ENCODE measurements around the gene NUP160. TPM values are rescaled to one million over a fixed set of nuclear protein-coding genes. Genes with fewer than 3 reads are reported as not detected.
"Not testable (repeated sequence)": the region's sequence is repeated elsewhere in the genome, so short reads cannot be mapped to it uniquely, and the experiment has no call there.

NUP160 gene
- total RNA-seq, 1 donor from 2014 or later = 40.8 TPM

- no peak for DNase-seq (ENCODE audit: extremely low spot score in 2 of 2)
- Histone ChIP-seq H3K4me1 (peaks cover 47% of the 10 kb centered on the region), H3K4me3 (no peak overlapping the region), H3K27me3 (no peaks in the 10 kb centered on the region), H3K36me3 (peaks cover 0 to 54% of the 10 kb centered on the region in 2 donors), H3K9me3 (no peaks in the 10 kb centered on the region), H3K27ac (no peak overlapping the region)
- intact Hi-C loops (cut with DNase I) = no loop called here
- TF ChIP-seq POLR2AphosphoS5 (IDR thresholded peaks at IDR 0.05; ENCODE audit: insufficient read depth in 1 of 2, low read depth in 1 of 2) (no peak), CTCF (IDR thresholded peaks at IDR 0.05) (no peak), POLR2A (IDR thresholded peaks at IDR 0.05) (no peak)
Measured at GRCh38 chr11:47842749-47843148, 5.4 kb downstream of the NUP160 start.

GRCh38 chr11:47837929-47838328 is 10.2 kb downstream of the NUP160 start:
- H3K4me3 ChIP-seq = no peak overlapping the region
- H3K36me3 ChIP-seq = peaks cover 0 to 82% of the 10 kb centered on the region in 2 donors
- DNase-seq (ENCODE audit: extremely low spot score in 2 of 2) = no peak
- H3K9me3 ChIP-seq = no peaks in the 10 kb centered on the region
- H3K27me3 ChIP-seq = no peaks in the 10 kb centered on the region
- intact Hi-C loops (cut with DNase I) = no loop called here
- no peak overlapping the region for H3K27ac ChIP-seq
- H3K4me1 ChIP-seq = peaks cover 4% of the 10 kb centered on the region
- TF ChIP-seq POLR2A (IDR thresholded peaks at IDR 0.05) = no peak

GRCh38 chr11:47837292-47837691 is 10.9 kb downstream of the NUP160 start:
- Histone ChIP-seq H3K4me3 (no peak overlapping the region), H3K9me3 (no peaks in the 10 kb centered on the region), H3K36me3 (peaks cover 0 to 83% of the 10 kb centered on the region in 2 donors), H3K4me1 (peaks cover 4% of the 10 kb centered on the region), H3K27me3 (no peaks in the 10 kb centered on the region), H3K27ac (no peak overlapping the region)
- TF ChIP-seq POLR2AphosphoS5 (IDR thresholded peaks at IDR 0.05; ENCODE audit: insufficient read depth in 1 of 2, low read depth in 1 of 2) = no peak
- no peak for TF ChIP-seq CTCF (IDR thresholded peaks at IDR 0.05)
- TF ChIP-seq POLR2A (IDR thresholded peaks at IDR 0.05) = no peak
- no peak for DNase-seq (ENCODE audit: extremely low spot score in 2 of 2)
- intact Hi-C loops (cut with DNase I) = no loop called here

- H3K9me3 ChIP-seq; H3K4me1 ChIP-seq; H3K27ac ChIP-seq; H3K4me3 ChIP-seq; intact Hi-C loops (cut with DNase I); H3K27me3 ChIP-seq; DNase-seq (ENCODE audit: extremely low spot score in 2 of 2): not testable (repeated sequence)
- peaks cover 0 to 62% of the 10 kb centered on the region in 2 donors for H3K36me3 ChIP-seq
Measured at GRCh38 chr11:47830013-47830412, 18.1 kb downstream of the NUP160 start.

GRCh38 chr11:47828284-47828683 is 19.9 kb downstream of the NUP160 start:
- Histone ChIP-seq H3K4me3 (no peak overlapping the region), H3K27ac (no peak overlapping the region), H3K4me1 (no peaks in the 10 kb centered on the region), H3K27me3 (no peaks in the 10 kb centered on the region), H3K36me3 (peaks cover 0 to 48% of the 10 kb centered on the region in 2 donors), H3K9me3 (no peaks in the 10 kb centered on the region)
- no peak for TF ChIP-seq CTCF (IDR thresholded peaks at IDR 0.05)
- no peak for TF ChIP-seq POLR2A (IDR thresholded peaks at IDR 0.05)
- TF ChIP-seq POLR2AphosphoS5 (IDR thresholded peaks at IDR 0.05; ENCODE audit: insufficient read depth in 1 of 2, low read depth in 1 of 2) = no peak
- intact Hi-C loops (cut with DNase I) = no loop called here
- DNase-seq (ENCODE audit: extremely low spot score in 2 of 2) = no peak

- H3K27ac ChIP-seq; H3K9me3 ChIP-seq; H3K27me3 ChIP-seq; H3K4me1 ChIP-seq; H3K4me3 ChIP-seq; DNase-seq (ENCODE audit: extremely low spot score in 2 of 2); intact Hi-C loops (cut with DNase I): not testable (repeated sequence)
- peaks cover 0 to 39% of the 10 kb centered on the region in 2 donors for H3K36me3 ChIP-seq
Measured at GRCh38 chr11:47822664-47823063, 25.5 kb downstream of the NUP160 start.

- TF ChIP-seq POLR2A (IDR thresholded peaks at IDR 0.05) (no peak), CTCF (IDR thresholded peaks at IDR 0.05) (no peak), POLR2AphosphoS5 (IDR thresholded peaks at IDR 0.05; ENCODE audit: insufficient read depth in 1 of 2, low read depth in 1 of 2) (no peak)
- intact Hi-C loops (cut with DNase I) = no loop called here
- Histone ChIP-seq H3K4me1 (no peaks in the 10 kb centered on the region), H3K27me3 (no peaks in the 10 kb centered on the region), H3K36me3 (peaks cover 0 to 53% of the 10 kb centered on the region in 2 donors), H3K4me3 (no peak overlapping the region), H3K27ac (no peak overlapping the region), H3K9me3 (no peaks in the 10 kb centered on the region)
- no peak for DNase-seq (ENCODE audit: extremely low spot score in 2 of 2)
Measured at GRCh38 chr11:47819743-47820142, 28.4 kb downstream of the NUP160 start.

All from vagina (tissue), 2 donors.